CD4-positive, alpha-beta T cell treated with Interleukin-4 for 4 hours (primary cell): Measurements from ENCODE around the gene CASZ1.

Experiments
- DNase-seq: peaks from one replicate; pipeline ENCODE4 v3.0.0-alpha.2; 2020

CASZ1 gene

GRCh38 chr1:10796029-10796944 is at the start of gene CASZ1:
Gene CASZ1 (minus strand): TSS chr1:10796646. CDS start chr1:10693889, 102,757 bp downstream.
- no peak for DNase-seq

GRCh38 chr1:10843697-10844096 is 47.3 kb upstream of the CASZ1 start:
- no peak for DNase-seq

- no peak for DNase-seq
Observed at GRCh38 chr1:10841118-10841517, 44.7 kb upstream of the CASZ1 start.

- no peak for DNase-seq
Observed at GRCh38 chr1:10839188-10839770, 42.8 kb upstream of the CASZ1 start.

GRCh38 chr1:10838541-10838940 is 42.1 kb upstream of the CASZ1 start:
- no peak for DNase-seq

GRCh38 chr1:10836726-10837125 is 40.3 kb upstream of the CASZ1 start:
- no peak for DNase-seq

GRCh38 chr1:10835822-10836421 is 39.5 kb upstream of the CASZ1 start:
- no peak for DNase-seq

GRCh38 chr1:10835421-10835820 is 39.0 kb upstream of the CASZ1 start:
- DNase-seq: no peak

GRCh38 chr1:10834770-10835412 is 38.4 kb upstream of the CASZ1 start:
- DNase-seq: no peak

GRCh38 chr1:10833630-10834557 is 37.4 kb upstream of the CASZ1 start:
- no peak for DNase-seq

- no peak for DNase-seq
Observed at GRCh38 chr1:10832703-10833102, 36.3 kb upstream of the CASZ1 start.

GRCh38 chr1:10830961-10831668 is 34.7 kb upstream of the CASZ1 start:
- peak; percentile 8 for DNase-seq

- DNase-seq: no peak
Observed at GRCh38 chr1:10829965-10830515, 33.6 kb upstream of the CASZ1 start.

GRCh38 chr1:10829067-10829818 is 32.8 kb upstream of the CASZ1 start:
- no peak for DNase-seq

GRCh38 chr1:10827377-10828333 is 31.2 kb upstream of the CASZ1 start:
- no peak for DNase-seq

- no peak for DNase-seq
Observed at GRCh38 chr1:10825592-10825991, 29.1 kb upstream of the CASZ1 start.

GRCh38 chr1:10824821-10825540 is 28.5 kb upstream of the CASZ1 start:
- DNase-seq: no peak

GRCh38 chr1:10823000-10823401 is 26.6 kb upstream of the CASZ1 start:
- no peak for DNase-seq

GRCh38 chr1:10821388-10821787 is 24.9 kb upstream of the CASZ1 start:
- DNase-seq: no peak
